WERI-Rb-1 (cell line): Measurements from ENCODE around the gene RPP25.

Source experiments
- DNase-seq: peaks from one replicate; pipeline ENCODE4 v3.0.0-alpha.2; 2020
- H3K27ac ChIP-seq: fragments of 250-450 bp; sonication (Bioruptor Pico); 2 replicates; pipeline ENCODE4 v1.5.1; 2020; ENCODE audit warnings: mild to moderate bottlenecking, moderate library complexity
- H3K27me3 ChIP-seq: fragments of 250-450 bp; sonication (Bioruptor Pico); 2 replicates; pipeline ENCODE4 v1.5.1; 2021; ENCODE audit warnings: mild to moderate bottlenecking, low read depth, moderate library complexity; ENCODE audit not compliant: insufficient read depth, severe bottlenecking
- H3K36me3 ChIP-seq: fragments of 250-450 bp; sonication (Bioruptor Pico); 2 replicates; pipeline ENCODE4 v1.5.1; 2020; ENCODE audit warnings: mild to moderate bottlenecking, moderate library complexity
- H3K4me3 ChIP-seq: 2 replicates; pipeline ENCODE4 v1.5.1; 2011; ENCODE audit warnings: low read depth, mild to moderate bottlenecking, control low read depth, low read length
- H3K9me3 ChIP-seq: fragments of 250-450 bp; sonication (Bioruptor Pico); 2 replicates; pipeline ENCODE4 v1.5.1; 2021; ENCODE audit warnings: mild to moderate bottlenecking, moderate library complexity; ENCODE audit not compliant: severe bottlenecking
- CTCF ChIP-seq: IDR thresholded peaks from 2 replicates; pipeline ENCODE4 v1.5.1; 2011; ENCODE audit warnings: low read depth, mild to moderate bottlenecking, control low read depth, inconsistent platforms, low read length

RPP25 gene

GRCh38 chr15:74962671-74963070 is 6.1 kb upstream of the RPP25 start:
- Histone ChIP-seq H3K27me3 (no peaks in the 10 kb centered on the region), H3K4me3 (no peak overlapping the region), H3K27ac (no peak overlapping the region), H3K9me3 (no peaks in the 10 kb centered on the region), H3K36me3 (no peaks in the 10 kb centered on the region)
- no peak for TF ChIP-seq CTCF
- DNase-seq, result no peak

- Histone ChIP-seq H3K4me3 (no peak overlapping the region), H3K9me3 (no peaks in the 10 kb centered on the region), H3K36me3 (no peaks in the 10 kb centered on the region), H3K27me3 (no peaks in the 10 kb centered on the region), H3K27ac (no peak overlapping the region)
- DNase-seq, result no peak
- TF ChIP-seq CTCF, result no peak
Measured at GRCh38 chr15:74962219-74962618, 5.6 kb upstream of the RPP25 start.

- no peak overlapping the region for H3K4me3 ChIP-seq
- no peaks in the 10 kb centered on the region for H3K9me3 ChIP-seq
- H3K27ac ChIP-seq, result no peak overlapping the region
- no peak for DNase-seq
- no peaks in the 10 kb centered on the region for H3K36me3 ChIP-seq
- no peaks in the 10 kb centered on the region for H3K27me3 ChIP-seq
- TF ChIP-seq CTCF, result no peak
Measured at GRCh38 chr15:74961616-74962015, 5.0 kb upstream of the RPP25 start.

- no peak overlapping the region for H3K4me3 ChIP-seq
- TF ChIP-seq CTCF, result no peak
- H3K27me3 ChIP-seq, result no peaks in the 10 kb centered on the region
- H3K36me3 ChIP-seq, result no peaks in the 10 kb centered on the region
- no peak for DNase-seq
- H3K27ac ChIP-seq, result no peak overlapping the region
- H3K9me3 ChIP-seq, result no peaks in the 10 kb centered on the region
Measured at GRCh38 chr15:74960995-74961588, 4.5 kb upstream of the RPP25 start.

GRCh38 chr15:74960286-74960685 is 3.7 kb upstream of the RPP25 start:
- H3K27me3 ChIP-seq, result no peaks in the 10 kb centered on the region
- no peak overlapping the region for H3K4me3 ChIP-seq
- no peaks in the 10 kb centered on the region for H3K9me3 ChIP-seq
- no peak overlapping the region for H3K27ac ChIP-seq
- no peaks in the 10 kb centered on the region for H3K36me3 ChIP-seq
- no peak for DNase-seq
- no peak for TF ChIP-seq CTCF

- DNase-seq, result no peak
- Histone ChIP-seq H3K4me3 (no peak overlapping the region), H3K27me3 (no peaks in the 10 kb centered on the region), H3K9me3 (no peaks in the 10 kb centered on the region), H3K36me3 (no peaks in the 10 kb centered on the region), H3K27ac (no peak overlapping the region)
- TF ChIP-seq CTCF, result no peak
Measured at GRCh38 chr15:74959586-74959939, 3.0 kb upstream of the RPP25 start.
